GM19193 (cell line): Measurements from ENCODE around the gene TCF25.

Experiments
- POLR2A ChIP-seq: IDR thresholded peaks from 4 replicates; pipeline ENCODE4 v1.6.1; 2011; ENCODE audit not compliant: insufficient read depth, insufficient read length; ENCODE audit errors: extremely low read depth

Gene TCF25

GRCh38 chr16:89906140-89907025, 33.0 kb downstream of the TCF25 start:
- TF ChIP-seq POLR2A, result no peak

- no peak for TF ChIP-seq POLR2A
Measured at GRCh38 chr16:89907055-89907814, 33.8 kb downstream of the TCF25 start.

- no peak for TF ChIP-seq POLR2A
Measured at GRCh38 chr16:89908236-89908635, 34.8 kb downstream of the TCF25 start.

- peak; percentile 34 for TF ChIP-seq POLR2A
Measured at GRCh38 chr16:89909777-89910716, 36.7 kb downstream of the TCF25 start.

- TF ChIP-seq POLR2A, result no peak
Measured at GRCh38 chr16:89910717-89911354, 37.4 kb downstream of the TCF25 start.

- no peak for TF ChIP-seq POLR2A
Measured at GRCh38 chr16:89911375-89911774, 38.0 kb downstream of the TCF25 start.

- peak; percentile 1 for TF ChIP-seq POLR2A
Measured at GRCh38 chr16:89912143-89912542, 38.8 kb downstream of the TCF25 start.

- peak; percentile 16 for TF ChIP-seq POLR2A
Measured at GRCh38 chr16:89912627-89913026, 39.2 kb downstream of the TCF25 start.

- no peak for TF ChIP-seq POLR2A
Measured at GRCh38 chr16:89913408-89914387, 40.3 kb downstream of the TCF25 start.

GRCh38 chr16:89915303-89916232, 42.2 kb downstream of the TCF25 start:
- no peak for TF ChIP-seq POLR2A

GRCh38 chr16:89917773-89918452, 44.5 kb downstream of the TCF25 start:
- TF ChIP-seq POLR2A, result peak; percentile 60

- no peak for TF ChIP-seq POLR2A
Measured at GRCh38 chr16:89918453-89919347, 45.3 kb downstream of the TCF25 start, which contains the start of gene MC1R. Gene MC1R (plus strand): TSS chr16:89918862. CDS start chr16:89919259, 397 bp downstream.
